ENCODE measurements around the gene SCIN.

SCIN gene

GRCh38 chr7:12584930-12585329 lies 14.4 kb downstream of the SCIN start:
- Histone ChIP-seq H3K4me2 (ENCODE audit: insufficient read depth, low read length) (no peak overlapping the region), H3K79me2 (ENCODE audit: insufficient read depth, low read length) (no peaks in the 10 kb centered on the region), H3K4me3 (ENCODE audit: low read depth in 1 of 2, low read length in 2 of 2) (no peak overlapping the region), H3K36me3 (ENCODE audit: insufficient read depth, low read length) (no peaks in the 10 kb centered on the region), H4K20me1 (ENCODE audit: insufficient read depth, low read length) (no peaks in the 10 kb centered on the region), H3K9ac (ENCODE audit: low read depth, low read length) (no peak overlapping the region), H3K4me1 (ENCODE audit: insufficient read depth, low read length) (no peaks in the 10 kb centered on the region), H2AFZ (ENCODE audit: low read depth, low read length) (no peak overlapping the region), H3K27ac (ENCODE audit: low read length) (no peak overlapping the region), H3K27me3 (ENCODE audit: insufficient read depth, low read length, poor library complexity) (no peaks in the 10 kb centered on the region), H3K9me3 (ENCODE audit: insufficient read depth, low read length, severe bottlenecking) (no peaks in the 10 kb centered on the region)
- DNase-seq (no peak), ATAC-seq (ENCODE audit: insufficient read depth, low read depth) (no peak)
- TF ChIP-seq EZH2 (IDR thresholded peaks at IDR 0.05; ENCODE audit: borderline replicate concordance, low read depth, low read length, severe bottlenecking) = no peak
- TF ChIP-seq CTCF (IDR thresholded peaks at IDR 0.05; ENCODE audit: borderline replicate concordance, extremely low read depth, low read length, poor library complexity, severe bottlenecking) = no peak

GRCh38 chr7:12586271-12586670 lies 15.8 kb downstream of the SCIN start:
- Histone ChIP-seq H3K79me2 (ENCODE audit: insufficient read depth, low read length) (no peaks in the 10 kb centered on the region), H3K4me1 (ENCODE audit: insufficient read depth, low read length) (no peaks in the 10 kb centered on the region), H3K36me3 (ENCODE audit: insufficient read depth, low read length) (no peaks in the 10 kb centered on the region), H4K20me1 (ENCODE audit: insufficient read depth, low read length) (no peaks in the 10 kb centered on the region), H3K27me3 (ENCODE audit: insufficient read depth, low read length, poor library complexity) (no peaks in the 10 kb centered on the region), H3K9ac (ENCODE audit: low read depth, low read length) (no peak overlapping the region), H2AFZ (ENCODE audit: low read depth, low read length) (no peak overlapping the region), H3K9me3 (ENCODE audit: insufficient read depth, low read length, severe bottlenecking) (no peaks in the 10 kb centered on the region), H3K4me2 (ENCODE audit: insufficient read depth, low read length) (no peak overlapping the region), H3K27ac (ENCODE audit: low read length) (no peak overlapping the region), H3K4me3 (ENCODE audit: low read depth in 1 of 2, low read length in 2 of 2) (no peak overlapping the region)
- no peak for DNase-seq
- no peak for ATAC-seq (ENCODE audit: insufficient read depth, low read depth)
- TF ChIP-seq CTCF (IDR thresholded peaks at IDR 0.05; ENCODE audit: borderline replicate concordance, extremely low read depth, low read length, poor library complexity, severe bottlenecking) (no peak), EZH2 (IDR thresholded peaks at IDR 0.05; ENCODE audit: borderline replicate concordance, low read depth, low read length, severe bottlenecking) (no peak)

DNA sequence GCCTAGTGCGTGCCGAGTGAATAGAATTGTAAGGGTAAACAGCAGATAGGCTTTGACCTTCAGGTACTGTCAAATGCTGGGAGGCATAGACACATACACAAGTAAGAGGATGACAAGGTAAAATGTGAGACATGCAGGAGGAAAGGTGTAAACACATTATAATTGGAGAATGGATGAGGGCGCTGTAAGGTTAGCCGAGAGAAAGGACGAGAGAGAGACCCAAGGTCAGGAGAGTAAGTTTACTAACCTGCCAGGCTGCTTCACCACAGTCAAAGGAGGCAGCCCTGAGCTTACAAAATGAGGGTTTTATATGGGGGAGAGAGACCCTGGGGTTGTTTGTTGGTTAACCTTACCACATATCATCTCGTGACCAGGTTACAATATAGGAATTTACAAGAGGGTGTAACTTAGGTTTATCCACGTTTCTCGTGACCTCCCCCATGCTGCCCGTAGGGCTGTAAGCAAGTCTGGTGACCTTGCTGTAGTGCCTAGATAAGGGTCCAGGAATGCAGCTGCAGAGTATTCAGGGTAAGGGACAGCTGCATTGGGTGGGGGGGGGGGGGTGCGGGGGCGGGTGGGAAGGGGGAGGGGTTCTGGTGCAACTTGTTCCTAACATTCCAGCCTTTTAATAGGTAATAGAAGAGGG lies 17.9 kb downstream of the SCIN start:
- Histone ChIP-seq H2AFZ (ENCODE audit: low read depth, low read length) (no peak overlapping the region), H3K4me3 (ENCODE audit: low read depth in 1 of 2, low read length in 2 of 2) (no peak overlapping the region), H3K9me3 (ENCODE audit: insufficient read depth, low read length, severe bottlenecking) (peaks cover 7% of the 10 kb centered on the region), H4K20me1 (ENCODE audit: insufficient read depth, low read length) (no peaks in the 10 kb centered on the region), H3K27me3 (ENCODE audit: insufficient read depth, low read length, poor library complexity) (no peaks in the 10 kb centered on the region), H3K4me2 (ENCODE audit: insufficient read depth, low read length) (no peak overlapping the region), H3K4me1 (ENCODE audit: insufficient read depth, low read length) (no peaks in the 10 kb centered on the region), H3K9ac (ENCODE audit: low read depth, low read length) (no peak overlapping the region), H3K79me2 (ENCODE audit: insufficient read depth, low read length) (no peaks in the 10 kb centered on the region), H3K36me3 (ENCODE audit: insufficient read depth, low read length) (no peaks in the 10 kb centered on the region), H3K27ac (ENCODE audit: low read length) (no peak overlapping the region)
- ATAC-seq (ENCODE audit: insufficient read depth, low read depth) = no peak
- TF ChIP-seq EZH2 (IDR thresholded peaks at IDR 0.05; ENCODE audit: borderline replicate concordance, low read depth, low read length, severe bottlenecking) (no peak), CTCF (IDR thresholded peaks at IDR 0.05; ENCODE audit: borderline replicate concordance, extremely low read depth, low read length, poor library complexity, severe bottlenecking) (no peak)
- no peak for DNase-seq

All from DND-41 (cell line).